ENCODE measurements around the gene FLNC.

Gene FLNC

GRCh38 chr7:128840326-128841170 is 10.3 kb downstream of the FLNC start:
- TF ChIP-seq CTCF (conservative IDR thresholded peaks at IDR 0.05; ENCODE audit: low read length) (no peak), EZH2phosphoT487 (IDR thresholded peaks at IDR 0.05; ENCODE audit: borderline replicate concordance) (no peak)
- H3K4me2 ChIP-seq (ENCODE audit: low read depth, low read length, poor library complexity, severe bottlenecking) = no peak overlapping the region
- H3K36me3 ChIP-seq (ENCODE audit: insufficient read depth, low read length) = no peaks in the 10 kb centered on the region

GRCh38 chr7:128841171-128841690 is 11.0 kb downstream of the FLNC start:
- Histone ChIP-seq H3K36me3 (ENCODE audit: insufficient read depth, low read length) (no peaks in the 10 kb centered on the region), H3K4me3 (ENCODE audit: low read length, poor library complexity, severe bottlenecking) (no peak overlapping the region), H2AFZ (ENCODE audit: low read length) (no peak overlapping the region), H3K9me3 (ENCODE audit: insufficient read depth, low read depth, low read length) (no peaks in the 10 kb centered on the region), H3K79me2 (ENCODE audit: insufficient read depth, low read length) (no peaks in the 10 kb centered on the region), H4K20me1 (ENCODE audit: insufficient read depth, low read length, poor library complexity, severe bottlenecking) (no peaks in the 10 kb centered on the region), H3K4me1 (ENCODE audit: insufficient read depth, low read length, poor library complexity, severe bottlenecking) (peaks cover 7% of the 10 kb centered on the region), H3K9me2 (replicated peaks; ENCODE audit: low read depth, low read length) (no peaks in the 10 kb centered on the region), H3K9ac (ENCODE audit: low read depth, low read length, poor library complexity, severe bottlenecking) (peak overlapping the region; percentile 49), H3K27me3 (ENCODE audit: insufficient read depth, low read length, poor library complexity, severe bottlenecking) (no peaks in the 10 kb centered on the region), H3F3A (ENCODE audit: low read depth) (no peaks in the 10 kb centered on the region), H3K4me2 (ENCODE audit: low read depth, low read length, poor library complexity, severe bottlenecking) (no peak overlapping the region)
- TF ChIP-seq EZH2phosphoT487 (IDR thresholded peaks at IDR 0.05; ENCODE audit: borderline replicate concordance) (no peak), CTCF (conservative IDR thresholded peaks at IDR 0.05; ENCODE audit: low read length) (no peak)

More at GRCh38 chr7:128840326-128841170, 10.3 kb downstream of the FLNC start:
- Histone ChIP-seq H3K4me1 (ENCODE audit: insufficient read depth, low read length, poor library complexity, severe bottlenecking) (peaks cover 7% of the 10 kb centered on the region), H3K4me3 (ENCODE audit: low read length, poor library complexity, severe bottlenecking) (no peak overlapping the region), H3K9me3 (ENCODE audit: insufficient read depth, low read depth, low read length) (no peaks in the 10 kb centered on the region), H3K27me3 (ENCODE audit: insufficient read depth, low read length, poor library complexity, severe bottlenecking) (no peaks in the 10 kb centered on the region), H4K20me1 (ENCODE audit: insufficient read depth, low read length, poor library complexity, severe bottlenecking) (no peaks in the 10 kb centered on the region), H3K9ac (ENCODE audit: low read depth, low read length, poor library complexity, severe bottlenecking) (no peak overlapping the region), H3K79me2 (ENCODE audit: insufficient read depth, low read length) (no peaks in the 10 kb centered on the region), H3F3A (ENCODE audit: low read depth) (no peaks in the 10 kb centered on the region), H3K9me2 (replicated peaks; ENCODE audit: low read depth, low read length) (no peaks in the 10 kb centered on the region), H2AFZ (ENCODE audit: low read length) (no peak overlapping the region)

GRCh38 chr7:128841921-128842673 is 11.9 kb downstream of the FLNC start:
- peaks cover 7% of the 10 kb centered on the region for H3K4me1 ChIP-seq (ENCODE audit: insufficient read depth, low read length, poor library complexity, severe bottlenecking)
- H3K9ac ChIP-seq (ENCODE audit: low read depth, low read length, poor library complexity, severe bottlenecking) = peak overlapping the region; percentile 49
- H4K20me1 ChIP-seq (ENCODE audit: insufficient read depth, low read length, poor library complexity, severe bottlenecking) = no peaks in the 10 kb centered on the region
- no peaks in the 10 kb centered on the region for H3K27me3 ChIP-seq (ENCODE audit: insufficient read depth, low read length, poor library complexity, severe bottlenecking)
- no peaks in the 10 kb centered on the region for H3K36me3 ChIP-seq (ENCODE audit: insufficient read depth, low read length)
- H3F3A ChIP-seq (ENCODE audit: low read depth) = no peaks in the 10 kb centered on the region
- H3K79me2 ChIP-seq (ENCODE audit: insufficient read depth, low read length) = no peaks in the 10 kb centered on the region
- no peak overlapping the region for H3K4me3 ChIP-seq (ENCODE audit: low read length, poor library complexity, severe bottlenecking)
- peak overlapping the region; percentile 88 for H2AFZ ChIP-seq (ENCODE audit: low read length)
- TF ChIP-seq CTCF (conservative IDR thresholded peaks at IDR 0.05; ENCODE audit: low read length) (peak; percentile 92), EZH2phosphoT487 (IDR thresholded peaks at IDR 0.05; ENCODE audit: borderline replicate concordance) (no peak)
- H3K4me2 ChIP-seq (ENCODE audit: low read depth, low read length, poor library complexity, severe bottlenecking) = peak overlapping the region; percentile 41
- H3K9me2 ChIP-seq (replicated peaks; ENCODE audit: low read depth, low read length) = no peaks in the 10 kb centered on the region
- no peaks in the 10 kb centered on the region for H3K9me3 ChIP-seq (ENCODE audit: insufficient read depth, low read depth, low read length)
